B cell (primary cell): Measurements from ENCODE around the gene CACHD1.

Experiments
- CTCF ChIP-seq: fragments of 200-600 bp; IDR thresholded peaks from one replicate; pipeline ENCODE4 v1.8.0; 2022; ENCODE audit warnings: antibody characterized with exemption, mild to moderate bottlenecking
- EZH2 ChIP-seq: IDR thresholded peaks from 2 replicates; pipeline ENCODE4 v1.6.1; 2012; ENCODE audit warnings: borderline replicate concordance, low read depth, mild to moderate bottlenecking, moderate library complexity, low read length; ENCODE audit not compliant: insufficient read depth, poor library complexity, severe bottlenecking

- TF ChIP-seq CTCF (no peak), EZH2 (no peak)
Observed at GRCh38 chr1:64488862-64489261, 18.9 kb downstream of the CACHD1 start.
